DOHH2 (cell line): ENCODE data around the gene TPST1.

ENCODE experiments used
- H3F3A ChIP-seq: fragments of 200-600 bp; sonication (generic), shearing (Covaris generic); 2 replicates; pipeline ENCODE4 v1.6.0; 2016; ENCODE audit warnings: antibody characterized with exemption, mild to moderate bottlenecking; ENCODE audit not compliant: control insufficient read depth, insufficient read depth
- H3K27ac ChIP-seq: fragments of 200-600 bp; sonication (generic); 2 replicates; pipeline ENCODE4 v1.5.1; 2014; ENCODE audit warnings: low read depth, mild to moderate bottlenecking, low read length, moderate library complexity
- H3K27me3 ChIP-seq: fragments of 200-600 bp; sonication (generic); 2 replicates; pipeline ENCODE4 v1.6.1; 2014; ENCODE audit warnings: mild to moderate bottlenecking, low read length, mixed read lengths; ENCODE audit not compliant: control insufficient read depth
- H3K36me3 ChIP-seq: fragments of 200-600 bp; sonication (generic); 2 replicates; pipeline ENCODE4 v1.6.1; 2014; ENCODE audit warnings: mild to moderate bottlenecking, low read length, moderate library complexity, mixed read lengths; ENCODE audit not compliant: control insufficient read depth
- H3K4me1 ChIP-seq: fragments of 200-600 bp; sonication (generic); 2 replicates; pipeline ENCODE4 v1.6.1; 2014; ENCODE audit warnings: mild to moderate bottlenecking, low read length, mixed read lengths; ENCODE audit not compliant: control insufficient read depth
- H3K4me2 ChIP-seq: fragments of 200-600 bp; sonication (generic); 2 replicates; pipeline ENCODE4 v1.6.0; 2014; ENCODE audit warnings: mild to moderate bottlenecking, low read length, moderate library complexity
- H3K4me3 ChIP-seq: fragments of 200-600 bp; sonication (generic); 2 replicates; pipeline ENCODE4 v1.5.1; 2014; ENCODE audit warnings: mild to moderate bottlenecking, low read length, mixed read lengths
- H3K79me2 ChIP-seq: fragments of 200-600 bp; sonication (generic); 2 replicates; pipeline ENCODE4 v1.6.1; 2014; ENCODE audit warnings: mild to moderate bottlenecking, low read length, mixed read lengths; ENCODE audit not compliant: control insufficient read depth
- H3K9me2 ChIP-seq: fragments of 200-600 bp; sonication (generic); replicated peaks from 2 replicates; pipeline ENCODE4 v1.6.1; 2014; ENCODE audit warnings: mild to moderate bottlenecking, low read length, mixed read lengths; ENCODE audit not compliant: control insufficient read depth
- H3K9me3 ChIP-seq: fragments of 200-600 bp; sonication (generic); 2 replicates; pipeline ENCODE4 v1.6.1; 2014; ENCODE audit warnings: antibody characterized with exemption, low read length, mixed read lengths; ENCODE audit not compliant: control insufficient read depth, insufficient read depth
- H4K20me1 ChIP-seq: fragments of 200-600 bp; sonication (generic); 2 replicates; pipeline ENCODE4 v1.6.0; 2014; ENCODE audit warnings: low read depth, mild to moderate bottlenecking, antibody characterized with exemption, low read length, moderate library complexity; ENCODE audit not compliant: control insufficient read depth, insufficient read depth
- CTCF ChIP-seq: fragments of 200-600 bp; sonication (generic); IDR thresholded peaks from one replicate; pipeline ENCODE4 v1.5.1; 2014; ENCODE audit warnings: antibody characterized with exemption, mild to moderate bottlenecking, low read depth, low read length; ENCODE audit not compliant: poor library complexity, severe bottlenecking
- EZH2phosphoT487 ChIP-seq: fragments of 200-600 bp; sonication (generic); IDR thresholded peaks from 2 replicates; pipeline ENCODE4 v1.6.1; 2017; ENCODE audit warnings: borderline replicate concordance, mild to moderate bottlenecking, antibody characterized with exemption, low read length, moderate library complexity, mixed read lengths

Gene TPST1

GRCh38 chr7:66279912-66280311 lies 74.8 kb downstream of the TPST1 start:
- Histone ChIP-seq H3K27me3 (no peaks in the 10 kb centered on the region), H3K9me3 (no peaks in the 10 kb centered on the region), H3K9me2 (no peaks in the 10 kb centered on the region), H3K36me3 (no peaks in the 10 kb centered on the region), H3K27ac (no peak overlapping the region), H3F3A (no peaks in the 10 kb centered on the region), H3K4me2 (no peak overlapping the region), H4K20me1 (no peaks in the 10 kb centered on the region), H3K4me1 (no peaks in the 10 kb centered on the region), H3K79me2 (no peaks in the 10 kb centered on the region), H3K4me3 (no peak overlapping the region)
- TF ChIP-seq EZH2phosphoT487 (no peak), CTCF (no peak)

DNA sequence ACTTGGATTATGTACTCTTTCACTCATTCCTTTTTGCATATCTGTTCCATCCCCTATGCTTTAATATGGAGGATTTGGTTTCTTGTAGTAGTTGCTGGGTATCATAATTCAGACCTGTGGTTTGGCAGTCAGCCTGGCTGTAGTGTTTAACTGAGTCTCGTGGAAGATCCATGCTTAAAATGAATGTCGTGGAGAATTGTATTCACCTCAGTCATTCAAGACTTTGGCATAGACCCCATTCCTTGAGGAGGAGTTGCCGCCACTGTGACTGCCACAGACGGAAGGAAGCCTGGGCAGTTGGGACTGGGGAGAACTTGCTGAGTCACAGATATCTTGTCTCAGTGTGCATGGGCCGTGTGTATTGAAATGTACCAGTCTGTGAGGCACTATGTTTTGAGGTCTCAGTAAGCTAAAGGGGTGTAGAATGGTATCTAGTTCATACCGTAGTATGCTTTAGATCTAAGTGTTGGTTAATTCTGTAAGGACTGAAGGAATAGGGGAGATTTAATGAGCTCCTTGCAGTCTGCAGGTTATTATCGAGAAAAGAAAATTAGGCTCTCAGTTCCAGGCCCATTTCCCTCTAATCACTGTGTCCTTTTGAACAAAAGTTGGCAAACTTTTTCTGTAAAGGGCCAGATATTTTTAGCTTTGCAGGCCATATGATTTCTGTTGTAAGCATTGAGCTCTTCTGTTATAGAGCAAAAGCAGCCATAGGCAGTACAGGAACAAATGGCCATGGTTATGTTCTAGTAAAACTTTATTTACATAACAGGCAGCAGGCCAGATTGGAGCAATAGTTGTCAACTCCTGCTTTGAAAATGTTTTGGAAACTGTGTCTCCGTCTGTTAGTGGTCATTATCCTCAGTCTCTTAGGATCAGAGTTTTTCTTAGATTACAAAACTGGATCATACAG lies 76.8 kb downstream of the TPST1 start:
- Histone ChIP-seq H3K27ac (no peak overlapping the region), H3K4me2 (no peak overlapping the region), H3K4me1 (no peaks in the 10 kb centered on the region), H3K27me3 (no peaks in the 10 kb centered on the region), H3K9me2 (no peaks in the 10 kb centered on the region), H3K9me3 (no peaks in the 10 kb centered on the region), H3K36me3 (no peaks in the 10 kb centered on the region), H3K4me3 (no peak overlapping the region), H3K79me2 (no peaks in the 10 kb centered on the region), H3F3A (no peaks in the 10 kb centered on the region), H4K20me1 (no peaks in the 10 kb centered on the region)
- TF ChIP-seq EZH2phosphoT487 (no peak), CTCF (no peak)

GRCh38 chr7:66282591-66282935 lies 77.4 kb downstream of the TPST1 start:
- Histone ChIP-seq H3K4me3 (no peak overlapping the region), H3K27ac (no peak overlapping the region), H3K9me2 (no peaks in the 10 kb centered on the region), H3K9me3 (no peaks in the 10 kb centered on the region), H3K4me2 (no peak overlapping the region), H3K36me3 (no peaks in the 10 kb centered on the region), H3K27me3 (no peaks in the 10 kb centered on the region), H3K79me2 (no peaks in the 10 kb centered on the region), H3F3A (no peaks in the 10 kb centered on the region), H4K20me1 (no peaks in the 10 kb centered on the region), H3K4me1 (no peaks in the 10 kb centered on the region)
- no peak for TF ChIP-seq EZH2phosphoT487
- TF ChIP-seq CTCF = no peak
